Renal pelvis (tissue), 4 donors: ENCODE measurements around the gene CES5A. TPM values are rescaled to one million over a fixed set of nuclear protein-coding genes. Genes with fewer than 3 reads are reported as not detected.
"Not testable (repeated sequence)": the region's sequence is repeated elsewhere in the genome, so short reads cannot be mapped to it uniquely, and the experiment has no call there.

Experiments used
- DNase-seq: peaks from one replicate; pipeline ENCODE4 v3.0.0-alpha.2; 2013
- polyA plus RNA-seq, 3 donors: library from polyadenylated mRNA; unstranded; fragments of 120-200 nt; gene quantifications; one replicate each; pipeline ENCODE4 v1.2.1, GENCODE V29; 2013; ENCODE audit not compliant: insufficient read length in 3 of 3

Gene CES5A
- polyA plus RNA-seq, 3 donors: 0.11 to 0.15 (median 0.13) TPM

DNA sequence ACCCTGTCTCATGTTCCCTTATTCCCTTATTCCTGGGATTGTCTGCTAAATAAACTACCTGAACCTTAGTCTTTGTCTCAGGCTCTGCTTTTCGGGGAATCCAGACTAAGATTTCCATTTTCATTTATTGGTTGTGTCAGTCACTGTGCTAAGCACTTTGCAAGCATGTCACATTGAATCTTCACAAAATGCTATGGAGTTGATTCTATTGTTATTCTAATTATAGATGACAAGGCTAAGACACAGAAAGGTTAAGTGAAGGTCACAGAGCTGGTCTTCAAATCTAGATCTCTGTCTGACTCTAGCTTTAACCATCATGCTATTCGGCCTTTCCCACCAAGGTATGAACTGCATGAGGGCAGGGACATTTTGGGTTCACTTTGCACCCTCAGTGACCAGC is 13.4 kb upstream of the CES5A start:
- no peak for DNase-seq

DNA sequence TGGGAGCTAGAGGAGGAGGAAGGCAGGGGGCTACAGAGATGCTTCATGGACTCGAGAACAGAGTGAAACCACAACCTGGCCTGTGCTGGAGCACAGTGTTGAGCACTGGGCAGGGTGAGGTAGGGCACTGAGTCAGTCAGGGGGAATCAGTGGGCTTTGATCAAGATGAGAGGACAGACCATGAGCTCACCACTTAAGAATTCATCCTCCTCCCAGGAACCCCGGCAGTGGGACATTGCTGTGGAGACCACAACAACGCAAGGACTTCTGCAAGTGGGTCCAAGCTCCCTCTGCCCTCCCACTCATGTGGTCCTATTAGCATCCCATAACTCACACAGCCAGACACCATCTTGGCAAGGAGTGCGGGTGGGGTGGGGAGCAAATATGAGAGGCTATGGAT is 1.7 kb upstream of the CES5A start:
- DNase-seq: peak; percentile 20

DNA sequence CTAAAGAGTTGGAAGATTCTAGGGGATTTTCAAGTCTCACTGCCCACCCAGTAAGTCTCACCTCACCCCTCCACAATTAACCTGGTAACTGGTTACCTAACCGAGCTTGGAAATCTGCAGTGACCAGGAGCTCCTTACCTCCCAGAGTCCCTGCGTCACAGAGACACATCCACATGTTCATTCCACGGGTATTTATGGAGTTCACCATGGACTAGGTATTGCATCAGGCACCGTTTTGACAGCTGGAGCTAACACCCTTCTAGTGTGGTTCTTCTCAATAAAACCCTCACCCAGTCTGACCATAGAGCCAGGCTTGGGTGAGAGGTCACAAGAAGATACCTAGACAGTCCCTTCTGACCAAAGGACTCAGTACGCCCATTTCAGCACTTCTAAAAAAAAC is 2.1 kb downstream of the CES5A start:
- no peak for DNase-seq

DNA sequence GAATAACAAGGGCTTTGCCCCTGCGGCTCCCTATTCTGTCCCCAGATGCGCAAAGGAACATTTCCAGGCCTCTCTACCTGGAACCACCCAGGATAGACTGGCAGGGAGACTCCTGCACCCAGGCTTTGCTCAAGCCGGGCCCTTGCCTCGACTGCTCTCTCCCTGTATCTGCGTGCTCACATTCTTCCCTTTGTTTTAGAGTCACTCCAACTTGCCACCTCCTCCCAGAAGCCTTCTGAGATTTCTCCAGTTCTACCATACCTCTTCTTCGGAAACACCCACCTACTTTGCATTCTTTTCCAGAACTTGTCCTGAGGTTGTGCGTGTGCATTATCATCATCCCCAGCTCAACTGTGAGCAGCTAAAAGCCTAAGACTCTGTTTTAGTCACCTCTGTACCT is 3.0 kb downstream of the CES5A start:
- DNase-seq: no peak

DNA sequence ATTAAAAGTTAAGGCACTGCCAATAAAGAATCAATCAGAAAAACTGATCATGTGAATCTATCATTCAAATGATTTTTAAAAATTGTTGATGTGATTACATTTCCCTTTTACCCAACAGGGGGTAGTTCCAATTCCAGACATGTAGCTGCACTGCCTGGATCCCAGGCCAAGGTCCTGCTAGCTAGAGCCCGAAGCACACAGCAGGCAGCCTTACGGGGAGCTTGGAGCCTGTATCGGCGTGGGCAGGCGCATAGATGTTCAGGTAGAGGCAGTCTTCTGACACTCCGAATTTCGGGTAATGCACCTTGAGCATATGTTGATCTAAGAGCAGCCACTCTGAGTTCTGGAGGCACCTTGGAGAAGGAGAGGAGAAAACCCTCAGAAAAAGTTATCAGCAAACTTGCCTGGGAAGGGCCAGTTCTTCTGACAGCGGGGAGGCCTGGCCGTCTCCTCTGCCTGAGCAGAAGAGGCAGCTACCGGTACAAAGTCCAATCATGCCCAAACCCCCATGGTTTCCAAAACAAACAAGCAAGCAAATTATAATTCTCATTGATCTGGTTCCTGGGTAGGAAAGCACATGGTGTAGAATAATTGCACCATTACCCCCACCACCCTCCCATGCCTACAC is 3.6 kb downstream of the CES5A start:
- DNase-seq: no peak

DNA sequence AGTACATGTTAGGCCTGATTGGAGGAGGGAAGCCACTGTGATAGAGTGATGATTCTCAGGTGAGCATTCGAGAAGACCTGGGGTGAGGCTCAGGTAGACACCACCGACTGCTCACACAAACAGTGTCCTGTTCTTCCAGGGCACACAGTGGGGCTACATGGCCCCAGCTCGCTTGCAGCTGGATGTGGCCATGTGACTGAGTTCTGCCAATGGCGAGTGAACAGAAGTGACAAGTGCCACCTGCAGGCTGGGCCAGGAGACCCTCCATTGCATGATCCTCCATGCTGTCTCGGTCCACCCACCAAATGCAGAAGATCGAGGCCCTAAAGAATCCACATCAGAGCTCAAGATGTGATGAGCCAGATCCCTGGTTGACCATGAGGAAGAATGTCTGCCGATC is 6.2 kb downstream of the CES5A start:
- DNase-seq: no peak

DNA sequence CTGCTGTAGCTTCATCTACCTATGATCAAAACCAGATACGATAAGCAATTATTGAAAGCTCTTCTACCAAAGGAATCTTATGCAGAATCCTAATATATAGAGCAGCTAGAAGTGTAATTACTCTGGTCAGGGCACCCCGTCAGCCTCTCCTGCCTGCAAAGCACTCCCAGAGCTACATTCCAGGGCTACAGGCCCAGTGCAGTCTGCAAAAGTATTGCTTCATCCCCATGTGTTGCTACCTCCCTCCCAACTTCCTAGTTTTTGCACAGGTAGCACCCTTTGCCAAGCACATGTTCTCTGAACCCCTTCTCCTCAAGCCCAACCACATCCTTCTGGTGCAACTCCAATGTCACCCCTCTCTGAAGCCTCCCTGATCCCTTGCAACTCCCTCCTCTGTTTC is 7.0 kb downstream of the CES5A start:
- DNase-seq: no peak

DNA sequence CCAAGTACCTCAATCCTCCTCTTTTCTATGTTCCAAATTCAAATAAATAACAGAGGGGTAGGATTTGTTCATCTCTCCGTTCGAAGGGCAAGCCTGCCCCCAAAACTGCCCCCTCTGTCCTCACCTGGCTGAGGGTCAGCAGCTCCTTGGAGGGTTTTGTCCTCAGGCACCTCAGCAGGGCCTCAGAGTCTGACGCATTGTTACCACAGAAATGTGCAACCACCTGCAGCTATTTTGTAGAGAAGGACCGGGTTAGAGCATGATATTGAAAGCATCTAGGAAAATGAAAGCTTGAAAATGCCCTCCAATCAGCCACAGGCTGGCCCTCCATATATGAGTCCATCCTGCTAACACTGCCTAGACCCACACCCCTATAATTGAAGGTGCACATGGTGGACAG is 13.9 kb downstream of the CES5A start:
- DNase-seq: no peak

DNA sequence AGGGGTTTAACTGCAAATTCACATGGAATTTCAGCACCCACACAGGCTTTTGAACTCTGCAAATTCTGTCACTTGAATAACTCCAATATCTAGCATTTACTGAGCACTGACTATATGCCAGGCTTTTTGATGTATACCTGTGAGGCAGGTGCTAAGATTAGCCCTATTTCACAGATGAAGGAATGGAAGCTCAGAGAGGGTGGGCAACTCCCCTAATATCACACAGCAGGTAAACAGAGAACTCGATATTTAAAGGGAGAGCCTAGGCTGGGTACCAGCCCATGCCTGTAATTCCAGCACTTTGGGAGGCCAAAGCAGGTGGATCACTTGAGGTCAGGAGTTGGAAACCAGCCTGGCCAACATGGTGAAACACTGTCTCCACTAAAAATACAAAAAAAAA is 17.5 kb downstream of the CES5A start:
- DNase-seq: not testable (repeated sequence)

DNA sequence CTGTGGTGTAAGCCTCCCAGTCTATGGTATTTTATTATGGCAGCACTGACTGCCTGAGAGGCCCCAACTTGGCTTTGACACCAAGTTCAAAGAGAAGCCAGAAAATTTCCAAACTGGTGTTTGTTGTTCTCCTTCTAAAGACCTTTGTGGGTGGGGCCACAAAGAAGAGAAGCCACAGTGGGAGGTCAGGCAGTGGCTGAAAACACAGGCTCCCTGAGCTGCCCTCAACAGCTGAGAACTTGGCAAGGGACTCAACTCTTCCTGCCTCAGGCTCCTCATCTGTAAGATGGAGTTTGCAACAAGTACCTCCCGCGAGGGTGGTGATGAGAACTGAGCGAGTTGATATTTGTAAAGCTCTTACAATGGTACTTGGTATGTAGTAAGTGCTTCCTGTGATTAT is 18.2 kb downstream of the CES5A start:
- no peak for DNase-seq

DNA sequence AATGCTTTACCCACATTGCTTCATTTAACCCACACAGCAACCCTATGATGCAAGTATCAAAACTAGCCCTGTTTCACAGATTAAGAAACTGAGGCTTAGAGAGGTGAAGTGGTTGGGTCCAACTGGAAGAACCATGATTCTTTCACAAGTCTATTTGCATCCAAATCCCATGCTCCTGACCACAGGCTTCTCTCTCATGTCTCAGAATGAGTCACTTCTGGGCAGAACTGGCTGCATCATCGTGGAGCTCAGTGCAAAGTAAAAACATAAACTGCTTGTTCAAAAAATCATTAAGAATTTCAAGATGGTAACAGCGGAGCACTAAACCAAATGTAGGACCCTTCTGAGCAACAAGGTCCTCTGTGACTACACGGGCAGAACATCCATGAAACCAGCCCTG is 22.1 kb downstream of the CES5A start:
- DNase-seq: no peak

DNA sequence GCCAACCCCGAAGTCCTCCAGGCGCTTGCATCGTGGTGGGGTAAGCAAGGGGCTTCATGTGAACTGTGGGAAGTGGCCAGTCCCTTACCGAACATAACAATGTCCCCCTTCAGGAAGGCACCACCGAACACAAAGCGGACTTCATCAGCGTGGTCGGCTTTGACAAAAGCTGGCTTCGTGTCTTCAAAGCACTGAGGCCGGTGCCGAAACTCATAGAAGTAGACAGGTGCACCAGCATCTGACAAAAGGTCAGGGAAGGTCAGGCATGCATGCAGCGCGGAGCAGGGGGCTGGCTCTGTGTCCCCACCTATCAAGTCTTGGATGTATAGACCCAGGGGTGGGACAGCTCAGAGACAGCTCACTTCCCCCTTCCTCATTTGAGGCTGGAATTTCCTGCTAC is 25.6 kb downstream of the CES5A start:
- DNase-seq: no peak

DNA sequence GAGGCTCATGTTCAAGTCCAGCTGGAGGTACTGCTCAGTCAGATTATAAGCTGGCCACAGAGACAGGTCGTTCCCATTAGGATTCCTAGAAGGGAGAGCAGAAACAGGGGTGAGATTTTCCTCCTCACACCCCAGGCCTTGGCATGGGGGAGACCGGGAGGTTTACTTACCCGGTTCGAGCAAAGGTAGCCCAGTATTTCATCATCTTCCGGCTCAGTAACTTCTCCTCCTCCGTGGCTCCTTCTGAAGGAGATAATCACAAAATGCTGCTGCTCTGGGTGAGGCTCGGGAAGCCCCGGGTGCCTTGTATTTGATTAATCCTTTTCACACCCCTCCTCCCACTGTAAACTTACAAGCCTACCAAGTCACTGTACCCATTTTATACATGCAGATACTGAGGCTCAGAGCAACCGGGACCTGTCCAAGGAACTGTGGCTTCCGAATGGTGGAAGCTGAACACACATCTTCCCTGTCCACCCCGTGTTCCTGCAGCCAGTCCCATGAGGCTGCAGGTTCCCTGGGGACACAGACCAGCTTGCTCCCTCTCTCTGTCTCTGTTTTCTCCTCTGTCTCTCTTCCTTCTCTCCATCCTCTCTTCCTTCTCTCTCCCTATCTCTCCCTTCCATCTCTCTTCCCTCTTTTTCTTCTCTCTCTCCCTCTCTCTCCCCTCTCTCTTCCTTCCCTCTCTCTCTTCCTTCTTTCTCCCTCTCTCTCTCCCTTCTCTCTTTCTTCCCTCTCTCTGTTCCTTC is 28.4 kb downstream of the CES5A start:
- DNase-seq: no peak

DNA sequence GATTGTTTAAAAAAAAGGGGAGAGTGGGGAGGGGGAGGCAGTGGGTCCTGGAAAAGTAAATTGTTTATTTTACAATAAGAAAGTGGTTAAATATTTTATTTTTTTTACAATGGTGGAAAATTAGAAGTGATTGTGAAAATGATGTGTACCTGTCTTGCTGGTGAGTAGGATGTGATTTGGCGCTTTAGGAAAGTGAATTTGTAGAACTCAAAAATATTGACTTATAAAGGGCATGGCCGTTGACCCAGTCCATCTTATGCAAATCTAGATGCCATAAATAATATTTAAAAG is 32.1 kb downstream of the CES5A start:
- no peak for DNase-seq

DNA sequence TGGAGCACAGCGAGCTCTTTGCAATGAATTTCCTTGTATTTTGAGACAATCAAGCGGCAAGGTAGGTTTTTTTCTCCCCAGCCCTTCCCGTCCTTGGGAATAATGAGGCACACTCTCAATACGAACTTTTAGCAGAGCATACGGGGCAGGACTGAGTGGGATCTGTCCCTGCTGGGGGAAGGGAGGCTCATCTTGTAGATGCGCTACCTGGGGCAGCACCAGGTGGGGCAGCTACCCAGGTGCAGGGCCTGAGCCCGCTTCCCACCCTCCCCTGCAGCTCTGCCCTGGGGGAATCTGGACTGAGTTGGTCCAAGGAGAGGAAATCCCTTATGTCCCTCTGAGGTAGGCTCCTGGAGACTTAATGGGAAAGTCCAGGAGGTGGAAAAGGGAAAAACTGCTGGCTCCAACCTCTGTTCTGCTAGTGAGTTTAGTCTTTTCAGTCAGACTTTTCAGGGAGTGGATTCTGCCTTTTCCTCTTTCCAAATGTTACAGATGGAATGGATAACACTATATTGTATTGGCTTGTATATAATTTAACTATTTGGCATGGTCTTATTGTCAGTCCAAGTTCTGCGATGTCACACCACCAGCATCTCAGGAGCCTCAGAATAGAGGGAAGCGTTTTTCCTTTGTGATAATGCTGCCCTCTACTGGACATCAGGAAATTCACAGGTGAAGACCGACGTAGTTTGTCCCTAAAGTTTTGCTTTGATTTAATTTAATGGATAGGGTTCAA is 32.6 kb downstream of the CES5A start:
- peak; percentile 23 for DNase-seq

DNA sequence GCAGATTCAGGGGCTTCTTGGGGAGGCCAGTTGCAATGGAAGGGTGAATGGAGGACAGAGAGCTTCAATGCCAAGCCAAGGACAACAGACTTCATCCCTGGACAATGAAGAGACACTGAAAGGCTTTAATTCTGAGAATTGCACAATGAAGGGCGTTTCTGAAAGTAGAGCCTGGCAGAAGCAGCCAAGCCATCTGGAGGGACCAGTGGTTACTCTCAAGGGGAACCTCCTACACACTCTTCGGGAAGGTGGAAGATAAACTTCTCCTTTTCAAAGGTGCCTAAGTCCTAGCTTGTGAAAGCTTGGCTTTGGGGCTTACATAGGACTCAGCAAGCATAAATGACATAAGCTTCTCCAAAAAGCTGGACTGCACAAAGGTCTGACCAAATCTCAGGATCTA is 36.1 kb downstream of the CES5A start:
- no peak for DNase-seq

DNA sequence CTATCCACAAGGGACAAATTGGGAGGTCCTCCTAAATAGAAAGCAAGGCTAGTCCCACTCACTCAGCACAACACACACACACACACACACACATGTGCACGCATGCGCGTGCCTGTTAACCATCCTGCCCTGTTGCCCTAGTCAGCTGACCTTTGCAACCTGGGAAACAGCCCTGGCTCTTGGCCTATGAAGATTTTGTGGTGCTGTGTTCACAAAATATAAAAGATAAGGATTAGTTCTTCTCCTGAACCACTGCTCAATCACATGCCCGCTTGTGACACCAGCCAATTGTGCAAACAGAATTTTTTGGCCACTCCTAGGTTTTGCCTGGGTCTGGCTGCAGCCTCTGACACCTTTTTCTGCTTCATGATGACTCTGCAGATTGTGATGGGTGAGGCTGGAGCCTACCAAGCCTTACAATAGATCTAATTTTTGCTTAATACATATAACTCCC is 39.0 kb downstream of the CES5A start:
- no peak for DNase-seq

DNA sequence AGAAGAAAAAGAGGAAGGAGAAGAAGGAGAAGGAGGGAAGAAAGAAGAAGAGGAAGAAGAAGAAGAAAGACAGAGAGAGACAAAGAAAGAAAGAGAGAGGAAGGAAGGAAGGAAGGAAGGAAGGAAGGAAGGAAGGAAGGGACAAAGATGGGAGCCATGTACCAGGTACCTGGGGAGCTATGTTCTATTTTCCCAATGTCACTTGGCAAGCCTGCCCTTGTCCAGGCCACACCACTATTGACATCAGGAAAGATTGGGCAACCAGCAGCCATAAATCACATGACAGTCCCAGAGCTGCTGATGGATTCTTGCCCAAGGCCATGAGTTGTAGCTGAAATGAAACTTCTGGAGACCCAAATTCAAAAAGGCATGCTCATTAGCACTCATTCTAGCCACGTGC is 39.6 kb downstream of the CES5A start:
- no peak for DNase-seq

DNA sequence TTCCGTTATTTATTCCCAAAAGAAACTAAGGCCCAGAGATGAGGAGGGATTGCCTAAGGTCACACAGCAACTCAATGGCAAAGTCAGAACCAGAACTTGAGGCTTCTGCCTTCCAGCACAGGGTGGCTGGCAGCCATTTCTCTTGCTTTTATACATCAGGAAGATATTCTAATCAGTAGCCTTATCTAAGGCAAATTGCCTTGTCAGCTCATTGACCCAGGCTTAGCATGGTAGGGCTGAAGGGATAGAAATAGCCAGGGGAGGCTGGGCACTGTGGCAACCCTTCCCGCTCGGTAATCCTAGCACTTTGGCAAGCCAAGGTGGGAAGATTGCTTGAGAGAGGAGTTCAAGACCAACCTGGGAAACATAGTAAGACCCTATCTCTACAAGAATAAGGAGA is 40.0 kb downstream of the CES5A start:
- not testable (repeated sequence) for DNase-seq

DNA sequence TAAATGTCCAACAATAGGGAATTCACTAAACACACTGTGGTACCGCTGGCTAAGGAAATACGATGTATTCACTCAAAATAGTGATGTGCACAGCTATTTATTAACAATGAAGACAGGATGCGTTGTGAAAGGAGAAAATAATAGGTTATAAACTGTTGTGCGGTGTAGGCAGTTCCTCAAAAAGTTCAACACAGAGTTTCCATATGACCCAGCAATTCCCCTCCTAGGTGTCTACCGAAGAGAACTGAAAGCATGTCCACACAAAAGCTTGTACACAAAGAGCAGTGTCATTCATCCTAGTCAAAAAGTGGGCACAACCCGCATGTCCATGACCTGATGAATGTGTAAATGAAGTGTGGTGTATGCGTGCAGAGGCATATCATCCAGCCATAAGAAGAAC is 41.1 kb downstream of the CES5A start:
- no peak for DNase-seq

DNA sequence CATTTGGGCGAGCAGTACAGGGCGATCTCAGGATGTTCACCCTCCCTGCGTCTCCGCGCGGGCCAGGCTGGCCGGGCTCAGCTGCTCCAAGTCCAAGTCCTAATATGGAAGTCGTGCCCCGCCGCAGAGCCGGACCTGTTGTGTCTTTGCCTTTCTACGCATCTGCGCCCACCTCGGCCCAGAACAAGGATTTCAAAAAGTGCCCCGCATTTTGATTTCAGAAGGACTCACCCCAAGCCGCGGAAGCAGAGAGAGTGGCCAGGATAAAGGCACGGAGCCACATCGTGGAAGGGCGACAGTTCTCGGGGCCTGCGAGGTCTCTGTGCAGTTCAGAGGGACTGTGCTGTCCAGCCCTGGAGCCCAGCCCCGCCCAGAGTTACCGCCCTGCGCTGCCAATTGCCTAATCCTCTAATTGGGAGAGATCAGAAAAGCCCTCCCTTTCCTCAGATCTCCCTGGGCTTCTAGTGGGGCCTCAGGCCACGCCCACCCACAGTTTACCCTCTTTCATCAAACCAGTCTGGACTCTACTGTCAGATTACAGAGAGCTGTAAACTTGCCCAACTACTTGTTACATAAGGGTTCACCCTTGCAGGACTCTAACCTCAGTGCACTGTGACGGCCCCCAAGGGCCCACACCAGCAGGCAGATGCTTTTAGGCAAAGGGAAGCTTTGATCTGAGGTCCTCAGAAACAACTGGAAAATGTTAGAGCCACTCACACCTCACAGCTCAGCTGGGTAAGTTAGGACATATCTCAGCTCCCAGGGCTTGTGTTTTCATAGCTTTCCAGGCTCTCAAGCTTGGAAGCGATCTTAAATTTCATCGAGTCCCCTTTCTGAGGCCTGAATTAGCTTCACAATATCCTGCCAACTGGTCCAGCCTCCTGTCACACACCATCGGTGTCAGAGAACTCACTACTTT is 42.1 kb downstream of the CES5A start, which contains the start of gene CES1:
TSS of gene CES1 (minus strand) at position 324 of the 919 bp plus-strand sequence. CDS start at position 283, 41 bp downstream.
- no peak for DNase-seq

DNA sequence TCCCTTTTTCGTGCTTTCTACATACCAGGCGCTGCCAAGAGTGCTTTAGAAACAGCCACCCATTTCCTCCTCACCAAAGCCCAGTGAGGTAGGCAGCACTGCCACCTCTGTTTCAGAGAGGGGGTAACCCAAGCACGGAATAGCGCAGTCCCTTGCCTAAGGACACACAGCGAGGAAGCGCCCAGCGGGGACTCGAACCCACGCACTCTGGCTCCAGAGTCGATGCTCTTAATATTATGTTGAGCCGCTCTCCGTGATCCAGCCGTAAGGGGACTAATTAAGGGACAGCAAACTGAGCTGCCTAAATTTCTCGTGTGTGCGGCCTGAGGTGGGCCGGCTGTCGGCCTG is 42.8 kb downstream of the CES5A start:
- no peak for DNase-seq
